LNCaP clone FGC (cell line): ENCODE data around the gene DBF4B.

ENCODE experiments used
- DNase-seq: peaks from one replicate; pipeline ENCODE4 v3.0.0-alpha.2; 2011; ENCODE audit warnings: low read depth
- H3K4me3 ChIP-seq: 2 replicates; pipeline ENCODE4 v1.5.1; 2011; ENCODE audit warnings: mild to moderate bottlenecking, low read depth, low read length, control low read depth
- CTCF ChIP-seq: IDR thresholded peaks from 2 replicates; pipeline ENCODE4 v1.5.1; 2012; ENCODE audit warnings: mild to moderate bottlenecking; ENCODE audit not compliant: control insufficient read depth, insufficient read depth; ENCODE audit errors: extremely low read depth

Gene DBF4B

DNA sequence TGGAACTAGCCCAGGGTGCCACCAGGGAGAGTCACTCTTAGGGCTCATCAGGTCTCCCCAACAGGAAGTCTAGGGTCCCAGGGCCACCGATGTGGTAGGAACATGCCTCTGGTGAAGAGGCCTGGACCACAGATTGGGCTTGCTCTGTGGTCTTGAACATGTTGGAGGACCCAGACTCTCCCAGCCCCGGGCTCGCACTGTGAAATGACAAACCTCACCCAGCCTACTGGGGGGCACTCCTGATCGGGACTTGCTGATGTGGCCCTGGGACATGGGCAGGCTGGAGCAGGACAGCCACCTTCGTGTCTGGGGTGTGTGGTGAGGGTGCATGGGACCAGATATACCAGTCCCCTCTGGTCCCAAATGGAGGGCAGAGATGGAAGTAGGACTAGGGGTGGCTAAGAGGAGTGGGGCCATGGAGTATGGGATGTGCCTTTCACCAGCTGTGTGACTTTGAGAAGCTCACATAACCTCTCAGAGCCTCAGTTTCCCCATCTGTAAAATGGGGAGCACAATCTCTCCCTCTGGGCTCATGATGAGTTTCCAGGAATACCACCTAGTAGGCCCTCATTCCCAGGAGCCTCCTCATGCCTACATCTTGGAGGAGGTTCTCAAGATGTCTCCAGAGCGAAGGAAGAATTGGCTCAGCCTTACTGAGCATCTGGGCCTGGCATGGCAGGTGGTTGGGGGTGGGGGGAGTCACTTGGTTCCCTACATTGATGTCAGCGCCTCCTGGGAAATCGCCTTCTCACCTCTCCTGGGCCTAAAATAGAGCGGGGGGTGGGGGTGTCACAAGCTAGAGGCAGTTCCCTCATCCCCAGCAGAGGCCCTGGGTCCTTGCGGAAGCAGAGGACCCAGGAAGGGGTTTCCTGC is 48.8 kb downstream of the DBF4B start:
- H3K4me3 ChIP-seq = no peak overlapping the region
- DNase-seq = no peak
- TF ChIP-seq CTCF = no peak

- TF ChIP-seq CTCF = no peak
- DNase-seq = no peak
- no peak overlapping the region for H3K4me3 ChIP-seq
Measured at GRCh38 chr17:44757918-44758413, 49.5 kb downstream of the DBF4B start.

DNA sequence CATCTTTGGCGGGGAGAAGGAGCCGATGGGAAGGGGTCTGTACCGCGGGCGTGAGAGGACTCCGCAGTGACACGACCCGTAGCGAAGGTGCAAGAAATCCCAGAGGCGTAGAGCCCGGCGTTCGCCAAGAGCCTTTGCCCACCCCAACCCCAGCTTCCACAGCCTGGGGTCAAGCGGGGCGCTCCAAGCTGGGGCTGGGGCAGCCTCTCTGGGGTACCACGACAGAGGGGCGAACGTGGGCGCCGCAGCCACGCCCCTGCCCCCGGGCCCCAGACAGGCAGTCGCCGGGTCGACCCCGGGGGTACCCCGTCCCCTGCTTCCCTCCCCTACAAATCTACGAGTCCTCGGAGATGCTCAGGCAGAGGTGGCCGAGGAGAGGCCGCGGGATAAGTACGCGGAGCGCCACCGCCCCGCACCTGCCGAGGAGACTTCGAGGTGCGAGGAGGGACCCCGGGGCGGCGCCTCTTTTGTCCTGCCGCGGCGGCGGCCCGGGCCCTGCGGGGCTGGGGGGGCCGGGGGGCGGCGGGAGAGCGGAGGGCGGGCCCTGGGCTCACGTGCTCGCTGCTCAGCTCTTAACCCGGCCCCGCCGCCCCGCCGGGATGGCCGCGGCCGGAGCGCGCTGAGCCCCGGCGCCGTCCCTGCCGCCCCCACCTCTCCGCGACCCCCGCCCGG is 50.1 kb downstream of the DBF4B start, which contains the start of gene ADAM11:
Gene ADAM11, plus strand, starts transcription at position 575 of the 672 bp plus-strand sequence. CDS start 212 bp downstream, outside the sequence.
- TF ChIP-seq CTCF = no peak
- peak within 1 kb of the TSS; percentile 53 for H3K4me3 ChIP-seq
- no peak for DNase-seq

DNA sequence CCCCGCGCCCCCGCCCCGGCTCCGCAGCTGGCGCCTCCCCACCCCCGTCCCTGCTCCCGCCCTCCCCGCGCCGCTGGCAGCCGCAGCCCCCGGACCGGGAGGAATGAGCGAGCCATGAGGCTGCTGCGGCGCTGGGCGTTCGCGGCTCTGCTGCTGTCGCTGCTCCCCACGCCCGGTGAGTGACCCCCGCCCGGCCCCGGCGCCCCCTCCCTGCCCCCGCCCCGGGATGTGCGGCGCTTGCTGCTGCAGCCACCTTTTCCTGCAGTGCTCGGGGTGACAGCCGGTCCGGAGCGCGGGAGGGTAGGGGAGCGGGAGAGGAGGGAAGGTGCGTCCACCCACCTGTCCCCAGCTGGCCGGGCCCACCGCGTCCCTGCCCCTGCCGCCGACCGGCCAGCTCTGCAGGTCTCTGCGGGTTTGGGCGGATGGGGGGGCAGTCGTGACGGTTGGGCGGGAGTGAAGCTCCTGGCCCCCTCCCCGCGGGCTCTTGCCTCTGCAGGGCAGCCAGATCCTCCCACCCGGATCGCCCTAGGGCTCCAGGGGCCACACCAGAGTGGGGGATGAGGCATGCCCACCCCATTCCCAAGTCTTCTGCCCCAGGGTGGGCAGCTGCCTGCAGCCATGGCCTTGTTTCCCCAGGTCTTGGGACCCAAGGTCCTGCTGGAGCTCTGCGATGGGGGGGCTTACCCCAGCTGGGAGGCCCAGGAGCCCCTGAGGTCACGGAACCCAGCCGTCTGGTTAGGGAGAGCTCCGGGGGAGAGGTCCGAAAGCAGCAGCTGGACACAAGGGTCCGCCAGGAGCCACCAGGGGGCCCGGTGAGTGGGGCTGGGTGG is 50.8 kb downstream of the DBF4B start:
- TF ChIP-seq CTCF = no peak
- H3K4me3 ChIP-seq = peak overlapping the region; percentile 53
- DNase-seq = no peak

GRCh38 chr17:44759916-44760243 is 51.4 kb downstream of the DBF4B start:
- DNase-seq = no peak
- H3K4me3 ChIP-seq = peak overlapping the region; percentile 53

More at GRCh38 chr17:44759916-44760243, 51.4 kb downstream of the DBF4B start:
- no peak for TF ChIP-seq CTCF
